Keratinocyte (primary cell): ENCODE data around the gene CDCA5. TPM values are rescaled to one million over a fixed set of nuclear protein-coding genes. Genes with fewer than 3 reads are reported as not detected.

Experiments
- DNase-seq: peaks from one replicate; pipeline ENCODE4 v3.0.0-alpha.2; 2011; ENCODE audit warnings: low read depth, missing footprints, low spot score
- FAIRE-seq: peaks from 2 replicates; lab custom pipeline; 2011; peaks lifted over from hg19 to GRCh38; lab: Jason Lieb, UNC
- H2AFZ ChIP-seq: 2 replicates; pipeline ENCODE4 v1.6.0; 2012; ENCODE audit warnings: low read length, control low read depth, inconsistent platforms; ENCODE audit not compliant: control insufficient read depth
- H3K27ac ChIP-seq: 2 replicates; pipeline ENCODE4 v1.5.1; 2011; ENCODE audit warnings: low read length; ENCODE audit not compliant: control insufficient read depth, insufficient read depth
- H3K27me3 ChIP-seq: 3 replicates; pipeline ENCODE4 v1.6.0; 2011; ENCODE audit warnings: low read length; ENCODE audit not compliant: control insufficient read depth, insufficient read depth; ENCODE audit errors: extremely low read depth
- H3K36me3 ChIP-seq, 2 experiments: 2 replicates in 1 of 2; 3 replicates in 1 of 2; pipeline ENCODE4 v1.5.1; 2011; ENCODE audit warnings: low read length in 2 of 2, mild to moderate bottlenecking in 1 of 2; ENCODE audit not compliant: control insufficient read depth in 2 of 2, insufficient read depth in 2 of 2; ENCODE audit errors: extremely low read depth in 1 of 2
- H3K4me1 ChIP-seq: 3 replicates; pipeline ENCODE4 v1.5.1; 2011; ENCODE audit warnings: low read length; ENCODE audit not compliant: control insufficient read depth, insufficient read depth; ENCODE audit errors: extremely low read depth
- H3K4me2 ChIP-seq: 3 replicates; pipeline ENCODE4 v1.6.0; 2011; ENCODE audit warnings: low read depth, low read length; ENCODE audit not compliant: control insufficient read depth, insufficient read depth; ENCODE audit errors: extremely low read depth
- H3K4me3 ChIP-seq, 3 experiments: fragments of 200-600 bp in 1 of 3; sonication (generic) in 1 of 3; 2 replicates in 2 of 3; 3 replicates in 1 of 3; pipeline ENCODE4 v1.5.1; 2011 to 2016; ENCODE audit warnings: low read length in 3 of 3, mild to moderate bottlenecking in 3 of 3, control low read depth in 2 of 3, inconsistent platforms in 1 of 3, low read depth in 1 of 3, mixed read lengths in 1 of 3, mixed run types in 1 of 3, moderate library complexity in 1 of 3; ENCODE audit not compliant: control insufficient read depth in 2 of 3, insufficient read depth in 2 of 3; ENCODE audit errors: extremely low read depth in 1 of 3
- H3K79me2 ChIP-seq: 2 replicates; pipeline ENCODE4 v1.6.0; 2012; ENCODE audit warnings: low read length; ENCODE audit not compliant: control insufficient read depth, insufficient read depth
- H3K9ac ChIP-seq: 3 replicates; pipeline ENCODE4 v1.6.0; 2011; ENCODE audit warnings: low read length; ENCODE audit not compliant: control insufficient read depth, insufficient read depth; ENCODE audit errors: extremely low read depth
- H3K9me1 ChIP-seq: 3 replicates; pipeline ENCODE4 v1.6.0; 2011; ENCODE audit warnings: low read length; ENCODE audit not compliant: control insufficient read depth, insufficient read depth; ENCODE audit errors: extremely low read depth
- H3K9me3 ChIP-seq: 2 replicates; pipeline ENCODE4 v1.5.1; 2012; ENCODE audit warnings: low read depth, low read length; ENCODE audit not compliant: control insufficient read depth
- H4K20me1 ChIP-seq: 3 replicates; pipeline ENCODE4 v1.6.0; 2011; ENCODE audit warnings: low read length; ENCODE audit not compliant: control insufficient read depth, insufficient read depth; ENCODE audit errors: extremely low read depth
- EZH2 ChIP-seq: IDR thresholded peaks from one replicate; pipeline ENCODE4 v1.6.1; 2012; ENCODE audit warnings: inconsistent platforms, mild to moderate bottlenecking, low read length, moderate library complexity
- dilution Hi-C: fragments of 300-500 bp; cut with MboI; formaldehyde crosslinking; loops from one replicate; pipeline ENCODE4 v1.7.0; 2020; ENCODE audit warnings: low sequenced_read_pairs; ENCODE audit not compliant: extremely low pct_ligation_motif_present
- polyA plus RNA-seq, 5 experiments: library from polyadenylated mRNA; depleted of rRNA in 3 of 5; stranded (reverse) in 3 of 5; stranded (forward) in 1 of 5; unstranded in 1 of 5; fragments of >200 nt; gene quantifications; 1 replicate in 1 of 5; 2 replicates in 3 of 5; 3 replicates in 1 of 5; pipeline versions ENCODE4 v1.2.1 to v1.2.3, GENCODE V29; 2011 to 2012; ENCODE audit warnings: missing spikeins in 2 of 5, low read depth in 1 of 5, low replicate concordance in 1 of 5
- TF ChIP-seq, protein P1 (sequence below), 3 experiments: IDR thresholded peaks in 1 of 3; conservative IDR thresholded peaks in 1 of 3; optimal IDR thresholded peaks in 1 of 3; 2 replicates in 2 of 3; 3 replicates in 1 of 3; pipeline versions ENCODE3 to v1.5.1; 2011; ENCODE audit warnings: low read length in 3 of 3, mild to moderate bottlenecking in 3 of 3, moderate library complexity in 2 of 3, control low read depth in 1 of 3, inconsistent platforms in 1 of 3; ENCODE audit not compliant: insufficient read depth in 2 of 3; ENCODE audit errors: extremely low read depth in 1 of 3

Gene CDCA5
- polyA plus RNA-seq, 1 donor (not counting 4 experiments of a cell fraction or from before 2014, with no cell fraction given) = 8.0 TPM

GRCh38 chr11:65090628-65091027, 6.8 kb upstream of the CDCA5 start:
- no peak for DNase-seq
- TF ChIP-seq, protein P1, sequence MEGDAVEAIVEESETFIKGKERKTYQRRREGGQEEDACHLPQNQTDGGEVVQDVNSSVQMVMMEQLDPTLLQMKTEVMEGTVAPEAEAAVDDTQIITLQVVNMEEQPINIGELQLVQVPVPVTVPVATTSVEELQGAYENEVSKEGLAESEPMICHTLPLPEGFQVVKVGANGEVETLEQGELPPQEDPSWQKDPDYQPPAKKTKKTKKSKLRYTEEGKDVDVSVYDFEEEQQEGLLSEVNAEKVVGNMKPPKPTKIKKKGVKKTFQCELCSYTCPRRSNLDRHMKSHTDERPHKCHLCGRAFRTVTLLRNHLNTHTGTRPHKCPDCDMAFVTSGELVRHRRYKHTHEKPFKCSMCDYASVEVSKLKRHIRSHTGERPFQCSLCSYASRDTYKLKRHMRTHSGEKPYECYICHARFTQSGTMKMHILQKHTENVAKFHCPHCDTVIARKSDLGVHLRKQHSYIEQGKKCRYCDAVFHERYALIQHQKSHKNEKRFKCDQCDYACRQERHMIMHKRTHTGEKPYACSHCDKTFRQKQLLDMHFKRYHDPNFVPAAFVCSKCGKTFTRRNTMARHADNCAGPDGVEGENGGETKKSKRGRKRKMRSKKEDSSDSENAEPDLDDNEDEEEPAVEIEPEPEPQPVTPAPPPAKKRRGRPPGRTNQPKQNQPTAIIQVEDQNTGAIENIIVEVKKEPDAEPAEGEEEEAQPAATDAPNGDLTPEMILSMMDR (optimal IDR thresholded peaks at IDR 0.05 in 1 of 3, IDR thresholded peaks at IDR 0.05 in 1 of 3, conservative IDR thresholded peaks at IDR 0.05 in 1 of 3; ENCODE audit: extremely low read depth in 1 of 3, insufficient read depth in 2 of 3, low read length in 3 of 3) = no peak
- TF ChIP-seq EZH2 = no peak
- Histone ChIP-seq H4K20me1 (no peaks in the 10 kb centered on the region), H3K9ac (no peak overlapping the region), H3K27ac (no peak overlapping the region), H3K4me1 (peaks cover 3% of the 10 kb centered on the region), H3K79me2 (peaks cover 2% of the 10 kb centered on the region), H3K4me3 (no peak overlapping the region), H2AFZ (no peak overlapping the region), H3K9me3 (no peaks in the 10 kb centered on the region), H3K27me3 (no peaks in the 10 kb centered on the region), H3K4me2 (no peak overlapping the region), H3K36me3 (peaks cover 19 to 22% of the 10 kb centered on the region in 2 experiments), H3K9me1 (no peaks in the 10 kb centered on the region)
- FAIRE-seq = no peak
- dilution Hi-C loops = no loop called here

DNA sequence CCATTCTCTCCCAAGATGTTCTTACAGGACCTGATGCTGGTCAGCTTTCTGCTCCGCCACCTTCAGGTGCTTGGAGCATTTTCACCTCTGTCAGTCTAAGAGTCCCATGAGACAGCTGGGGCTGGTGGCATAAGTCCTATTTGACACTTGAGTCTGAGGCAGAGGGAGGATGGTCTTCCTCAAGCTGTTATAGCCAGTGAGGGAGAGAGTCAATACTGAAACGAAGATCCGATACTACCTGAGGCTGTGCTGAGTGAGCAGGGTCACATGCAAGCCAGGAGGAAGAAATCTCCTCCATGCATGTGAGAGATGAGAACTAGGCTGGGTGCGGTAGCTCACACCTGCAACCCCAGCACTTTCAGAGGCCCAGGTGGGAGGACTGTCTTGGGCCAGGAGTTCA, 5.8 kb upstream of the CDCA5 start:
- peaks cover 19 to 28% of the 10 kb centered on the region in 2 experiments for H3K36me3 ChIP-seq
- no peak overlapping the region for H3K4me2 ChIP-seq
- no peak for TF ChIP-seq EZH2
- TF ChIP-seq, protein P1 (optimal IDR thresholded peaks at IDR 0.05 in 1 of 3, IDR thresholded peaks at IDR 0.05 in 1 of 3, conservative IDR thresholded peaks at IDR 0.05 in 1 of 3; ENCODE audit: extremely low read depth in 1 of 3, insufficient read depth in 2 of 3, low read length in 3 of 3) = no peak
- no peak overlapping the region for H2AFZ ChIP-seq
- dilution Hi-C loops = no loop called here
- no peak overlapping the region for H3K27ac ChIP-seq
- H4K20me1 ChIP-seq = no peaks in the 10 kb centered on the region
- FAIRE-seq (no peak), DNase-seq (no peak)
- H3K9ac ChIP-seq = no peak overlapping the region
- H3K9me1 ChIP-seq = no peaks in the 10 kb centered on the region
- H3K4me1 ChIP-seq = peaks cover 7% of the 10 kb centered on the region
- no peaks in the 10 kb centered on the region for H3K9me3 ChIP-seq
- peaks cover 12% of the 10 kb centered on the region for H3K79me2 ChIP-seq
- no peaks in the 10 kb centered on the region for H3K27me3 ChIP-seq
- H3K4me3 ChIP-seq = no peak overlapping the region
